Measurements from ENCODE around the gene CSMD2.

CSMD2 gene

GRCh38 chr1:33709174-33709782 is 455.8 kb downstream of the CSMD2 start:
- no peak for DNase-seq

GRCh38 chr1:33706634-33707255 is 458.3 kb downstream of the CSMD2 start:
- DNase-seq = no peak

- DNase-seq = no peak
These were observed 461.6 kb downstream of the CSMD2 start for GRCh38 chr1:33703464-33703863.

GRCh38 chr1:33698361-33699035 is 466.5 kb downstream of the CSMD2 start:
- DNase-seq = no peak

- DNase-seq = no peak
These were observed 467.2 kb downstream of the CSMD2 start for GRCh38 chr1:33697816-33698215.

- DNase-seq = no peak
These were observed 468.1 kb downstream of the CSMD2 start for GRCh38 chr1:33696962-33697361.

GRCh38 chr1:33696311-33696710 is 468.7 kb downstream of the CSMD2 start:
- no peak for DNase-seq

GRCh38 chr1:33692206-33693188 is 472.5 kb downstream of the CSMD2 start:
- no peak for DNase-seq

- DNase-seq = no peak
These were observed 478.0 kb downstream of the CSMD2 start for GRCh38 chr1:33687000-33687399.

- DNase-seq = no peak
These were observed 478.5 kb downstream of the CSMD2 start for GRCh38 chr1:33686551-33686950.

- no peak for DNase-seq
These were observed 479.8 kb downstream of the CSMD2 start for GRCh38 chr1:33685256-33685655.

- DNase-seq = no peak
These were observed 480.4 kb downstream of the CSMD2 start for GRCh38 chr1:33684396-33685179.

- no peak for DNase-seq
These were observed 481.1 kb downstream of the CSMD2 start for GRCh38 chr1:33683913-33684312.

- no peak for DNase-seq
These were observed 482.7 kb downstream of the CSMD2 start for GRCh38 chr1:33682371-33682770.

- no peak for DNase-seq
These were observed 484.7 kb downstream of the CSMD2 start for GRCh38 chr1:33680281-33680840.

- DNase-seq = no peak
These were observed 494.5 kb downstream of the CSMD2 start for GRCh38 chr1:33670567-33670966.

GRCh38 chr1:33668695-33669094 is 496.3 kb downstream of the CSMD2 start:
- no peak for DNase-seq

GRCh38 chr1:33667386-33668282 is 497.4 kb downstream of the CSMD2 start:
- no peak for DNase-seq

- no peak for DNase-seq
These were observed 498.4 kb downstream of the CSMD2 start for GRCh38 chr1:33666616-33667015.

GRCh38 chr1:33661811-33662454 is 503.1 kb downstream of the CSMD2 start:
- DNase-seq = no peak
